ENCODE data around the gene INMT.

The INMT gene

DNA sequence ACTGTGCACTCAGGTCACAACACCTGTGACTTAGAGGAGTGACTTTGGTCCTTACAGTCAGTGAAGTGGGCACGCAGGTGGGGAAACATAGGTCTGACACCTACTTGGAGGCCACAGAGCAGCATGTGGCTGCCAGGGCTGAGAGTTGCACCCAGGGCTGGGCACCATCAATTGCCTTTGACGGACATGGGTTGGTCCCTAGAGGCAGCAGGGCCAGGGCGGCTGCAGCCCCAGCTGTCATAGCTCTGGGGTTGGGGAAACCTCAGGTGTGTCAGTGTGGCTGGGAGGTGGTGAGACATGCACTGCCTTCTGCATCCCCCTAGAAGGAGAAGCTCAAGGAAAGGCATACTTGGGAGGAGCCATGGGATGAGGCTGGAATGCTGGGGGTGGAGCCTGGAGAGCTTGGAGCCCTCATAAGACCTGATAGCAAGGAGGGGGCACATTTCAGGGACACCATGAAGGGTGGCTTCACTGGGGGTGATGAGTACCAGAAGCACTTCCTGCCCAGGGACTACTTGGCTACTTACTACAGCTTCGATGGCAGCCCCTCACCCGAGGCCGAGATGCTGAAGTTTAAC lies at the start of gene INMT:
Gene INMT, plus strand, starts transcription at position 440 of the 578 bp plus-strand sequence. Its CDS starts 16 bp downstream, at position 456.
- Histone ChIP-seq H3K27me3 (replicated peaks; ENCODE audit: control insufficient read depth, insufficient read depth, low read length) (no peaks in the 10 kb centered on the region), H3K36me3 (ENCODE audit: control insufficient read depth, insufficient read depth, low read length, severe bottlenecking) (no peaks in the 10 kb centered on the region), H3K9me3 (ENCODE audit: control insufficient read depth, low read length) (no peaks in the 10 kb centered on the region), H3K9ac (ENCODE audit: low read length) (peak within 1 kb of the TSS; percentile 78), H3K4me1 (ENCODE audit: control insufficient read depth, insufficient read depth, low read length) (peaks cover 47% of the 10 kb centered on the region), H3K4me3 (ENCODE audit: low read length) (peak within 1 kb of the TSS; percentile 70)
- peak; percentile 23 for DNase-seq (ENCODE audit: low read depth)

DNA sequence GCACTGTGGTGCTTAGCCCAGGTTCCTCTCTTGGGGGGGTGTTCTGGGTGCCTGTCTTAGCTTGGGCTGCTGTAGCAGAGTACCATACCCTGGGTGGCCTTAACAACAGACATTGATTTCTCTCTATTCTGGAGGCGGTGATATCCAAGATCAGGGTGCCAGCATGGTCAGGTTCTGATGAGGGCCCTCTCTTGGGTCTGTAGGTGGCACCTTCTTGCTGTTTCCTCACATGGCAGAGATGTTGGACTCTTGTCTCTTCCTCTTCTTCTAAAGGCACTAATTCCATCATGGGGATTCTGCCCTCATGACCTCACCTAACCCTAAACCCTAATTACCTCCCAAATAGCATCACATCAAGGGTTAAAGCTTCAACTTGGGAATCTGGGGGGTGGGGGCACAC lies 49.7 kb upstream of the INMT start:
- H3K36me3 ChIP-seq (ENCODE audit: control insufficient read depth, insufficient read depth, low read length, severe bottlenecking) = no peaks in the 10 kb centered on the region
- H3K27me3 ChIP-seq (replicated peaks; ENCODE audit: control insufficient read depth, insufficient read depth, low read length) = peaks cover 63% of the 10 kb centered on the region
- H3K4me1 ChIP-seq (ENCODE audit: control insufficient read depth, insufficient read depth, low read length) = peaks cover 2% of the 10 kb centered on the region
- H3K4me3 ChIP-seq (ENCODE audit: low read length) = no peak overlapping the region
- no peaks in the 10 kb centered on the region for H3K9me3 ChIP-seq (ENCODE audit: control insufficient read depth, low read length)
- no peak for DNase-seq (ENCODE audit: low read depth)
- no peak overlapping the region for H3K9ac ChIP-seq (ENCODE audit: low read length)

DNA sequence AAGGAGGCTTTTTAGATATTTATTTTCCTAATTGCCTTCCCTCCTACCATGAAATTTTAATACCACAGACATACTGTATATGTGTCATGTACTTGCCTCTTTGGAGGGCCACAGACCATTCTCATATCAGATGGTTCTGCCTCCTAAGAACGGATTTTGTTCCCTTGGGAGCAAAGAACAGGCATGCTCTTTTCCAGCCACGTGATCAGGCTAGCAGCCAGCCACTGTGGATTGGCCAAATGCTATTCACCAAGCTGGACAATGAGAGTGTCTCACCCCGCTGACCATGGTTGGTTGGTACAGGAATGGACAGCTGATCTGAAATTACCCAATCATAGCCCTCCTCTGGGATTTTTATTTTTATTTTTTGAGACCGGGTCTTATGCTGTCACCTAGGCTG lies 48.2 kb upstream of the INMT start:
- H3K9me3 ChIP-seq (ENCODE audit: control insufficient read depth, low read length) = no peaks in the 10 kb centered on the region
- no peak for DNase-seq (ENCODE audit: low read depth)
- peaks cover 54% of the 10 kb centered on the region for H3K27me3 ChIP-seq (replicated peaks; ENCODE audit: control insufficient read depth, insufficient read depth, low read length)
- peaks cover 17% of the 10 kb centered on the region for H3K4me1 ChIP-seq (ENCODE audit: control insufficient read depth, insufficient read depth, low read length)
- no peak overlapping the region for H3K4me3 ChIP-seq (ENCODE audit: low read length)
- H3K36me3 ChIP-seq (ENCODE audit: control insufficient read depth, insufficient read depth, low read length, severe bottlenecking) = no peaks in the 10 kb centered on the region
- H3K9ac ChIP-seq (ENCODE audit: low read length) = no peak overlapping the region

DNA sequence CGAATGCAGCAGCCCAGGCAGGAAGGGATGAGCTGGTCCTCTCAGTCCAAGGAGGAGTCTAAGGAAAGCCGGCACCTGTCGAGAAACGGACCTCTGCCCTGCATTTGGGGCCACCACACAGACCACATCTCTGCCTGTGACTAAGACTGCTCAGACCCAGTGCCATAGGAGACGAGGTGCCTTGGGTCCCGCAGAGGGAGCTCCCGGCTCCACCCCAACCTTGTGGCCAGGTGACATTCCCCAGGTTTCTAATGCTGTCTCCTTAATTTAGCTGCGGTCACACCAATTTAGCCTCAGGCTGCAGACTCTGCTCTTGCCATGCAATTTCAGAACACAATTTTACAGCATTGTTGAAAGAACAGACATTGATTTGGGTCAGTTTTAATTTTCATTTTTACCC lies 46.9 kb upstream of the INMT start:
- Histone ChIP-seq H3K9me3 (ENCODE audit: control insufficient read depth, low read length) (no peaks in the 10 kb centered on the region), H3K9ac (ENCODE audit: low read length) (no peak overlapping the region), H3K4me1 (ENCODE audit: control insufficient read depth, insufficient read depth, low read length) (peaks cover 29% of the 10 kb centered on the region), H3K27me3 (replicated peaks; ENCODE audit: control insufficient read depth, insufficient read depth, low read length) (peaks cover 42% of the 10 kb centered on the region), H3K36me3 (ENCODE audit: control insufficient read depth, insufficient read depth, low read length, severe bottlenecking) (no peaks in the 10 kb centered on the region), H3K4me3 (ENCODE audit: low read length) (no peak overlapping the region)
- DNase-seq (ENCODE audit: low read depth) = no peak

DNA sequence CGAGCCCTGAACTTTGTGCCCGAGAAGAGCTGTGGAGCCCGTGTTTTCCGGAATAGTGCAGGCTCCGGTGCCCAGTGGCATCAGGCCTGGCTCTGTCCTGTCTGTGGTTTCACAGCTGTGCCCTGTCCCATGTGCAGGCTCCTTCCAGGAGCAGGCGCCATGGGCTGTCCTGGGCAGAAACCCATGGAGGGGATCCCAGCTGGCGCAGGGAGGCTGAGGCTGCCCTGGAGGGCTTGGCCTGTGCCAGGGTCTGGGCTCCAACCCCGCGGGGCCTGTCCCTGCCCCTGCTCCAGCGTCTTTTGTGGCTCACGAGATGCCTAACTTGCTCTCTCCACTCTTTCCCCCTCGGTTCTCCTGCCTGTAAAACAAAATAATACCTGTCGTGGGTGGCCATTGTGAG lies 46.3 kb upstream of the INMT start:
- H3K27me3 ChIP-seq (replicated peaks; ENCODE audit: control insufficient read depth, insufficient read depth, low read length) = peaks cover 36% of the 10 kb centered on the region
- no peak overlapping the region for H3K4me3 ChIP-seq (ENCODE audit: low read length)
- H3K36me3 ChIP-seq (ENCODE audit: control insufficient read depth, insufficient read depth, low read length, severe bottlenecking) = no peaks in the 10 kb centered on the region
- peaks cover 35% of the 10 kb centered on the region for H3K4me1 ChIP-seq (ENCODE audit: control insufficient read depth, insufficient read depth, low read length)
- no peak for DNase-seq (ENCODE audit: low read depth)
- no peaks in the 10 kb centered on the region for H3K9me3 ChIP-seq (ENCODE audit: control insufficient read depth, low read length)
- no peak overlapping the region for H3K9ac ChIP-seq (ENCODE audit: low read length)

DNA sequence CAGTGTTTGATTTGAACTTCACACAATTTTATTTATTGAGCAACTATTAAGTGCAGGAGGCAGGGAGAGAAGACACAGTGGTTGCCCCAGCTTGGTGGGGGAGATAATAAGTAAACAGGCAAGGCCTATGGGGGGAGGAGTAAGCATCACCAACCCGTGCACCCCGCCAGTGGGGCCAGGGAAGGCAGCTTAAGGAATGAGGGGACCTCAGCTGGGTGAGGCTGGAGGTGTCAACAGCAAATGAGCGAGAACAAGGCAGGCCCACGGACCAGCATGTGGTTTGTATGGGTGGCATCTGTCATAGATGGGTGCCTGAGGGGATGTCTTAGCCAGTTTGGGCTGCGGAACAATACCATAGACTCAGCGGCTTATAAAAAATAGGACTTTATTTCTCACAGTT lies 45.6 kb upstream of the INMT start:
- H3K9me3 ChIP-seq (ENCODE audit: control insufficient read depth, low read length) = no peaks in the 10 kb centered on the region
- H3K36me3 ChIP-seq (ENCODE audit: control insufficient read depth, insufficient read depth, low read length, severe bottlenecking) = no peaks in the 10 kb centered on the region
- H3K4me3 ChIP-seq (ENCODE audit: low read length) = no peak overlapping the region
- peaks cover 36% of the 10 kb centered on the region for H3K4me1 ChIP-seq (ENCODE audit: control insufficient read depth, insufficient read depth, low read length)
- peaks cover 29% of the 10 kb centered on the region for H3K27me3 ChIP-seq (replicated peaks; ENCODE audit: control insufficient read depth, insufficient read depth, low read length)
- no peak overlapping the region for H3K9ac ChIP-seq (ENCODE audit: low read length)
- DNase-seq (ENCODE audit: low read depth) = no peak

DNA sequence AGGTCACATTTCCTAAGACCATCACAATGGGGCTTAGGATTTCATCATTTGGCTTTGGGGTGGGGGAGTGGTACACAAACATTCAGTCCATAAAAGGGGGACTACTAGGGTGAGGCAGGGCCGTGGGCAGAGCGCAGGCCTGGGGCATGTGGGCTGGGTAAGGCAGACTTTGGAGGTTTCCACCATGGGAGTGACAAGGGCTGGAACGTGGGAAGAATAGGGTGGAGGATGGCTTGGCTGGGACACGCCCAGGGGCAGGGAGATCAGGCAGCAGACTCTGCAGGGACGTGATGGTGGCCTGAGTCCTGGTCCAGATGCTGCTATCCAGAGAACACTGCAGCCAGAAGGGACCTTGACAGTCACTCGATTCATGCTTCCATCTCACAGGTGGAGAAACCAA lies 45.0 kb upstream of the INMT start:
- peaks cover 36% of the 10 kb centered on the region for H3K4me1 ChIP-seq (ENCODE audit: control insufficient read depth, insufficient read depth, low read length)
- H3K36me3 ChIP-seq (ENCODE audit: control insufficient read depth, insufficient read depth, low read length, severe bottlenecking) = no peaks in the 10 kb centered on the region
- H3K27me3 ChIP-seq (replicated peaks; ENCODE audit: control insufficient read depth, insufficient read depth, low read length) = peaks cover 23% of the 10 kb centered on the region
- H3K4me3 ChIP-seq (ENCODE audit: low read length) = no peak overlapping the region
- DNase-seq (ENCODE audit: low read depth) = no peak
- no peak overlapping the region for H3K9ac ChIP-seq (ENCODE audit: low read length)
- H3K9me3 ChIP-seq (ENCODE audit: control insufficient read depth, low read length) = no peaks in the 10 kb centered on the region

DNA sequence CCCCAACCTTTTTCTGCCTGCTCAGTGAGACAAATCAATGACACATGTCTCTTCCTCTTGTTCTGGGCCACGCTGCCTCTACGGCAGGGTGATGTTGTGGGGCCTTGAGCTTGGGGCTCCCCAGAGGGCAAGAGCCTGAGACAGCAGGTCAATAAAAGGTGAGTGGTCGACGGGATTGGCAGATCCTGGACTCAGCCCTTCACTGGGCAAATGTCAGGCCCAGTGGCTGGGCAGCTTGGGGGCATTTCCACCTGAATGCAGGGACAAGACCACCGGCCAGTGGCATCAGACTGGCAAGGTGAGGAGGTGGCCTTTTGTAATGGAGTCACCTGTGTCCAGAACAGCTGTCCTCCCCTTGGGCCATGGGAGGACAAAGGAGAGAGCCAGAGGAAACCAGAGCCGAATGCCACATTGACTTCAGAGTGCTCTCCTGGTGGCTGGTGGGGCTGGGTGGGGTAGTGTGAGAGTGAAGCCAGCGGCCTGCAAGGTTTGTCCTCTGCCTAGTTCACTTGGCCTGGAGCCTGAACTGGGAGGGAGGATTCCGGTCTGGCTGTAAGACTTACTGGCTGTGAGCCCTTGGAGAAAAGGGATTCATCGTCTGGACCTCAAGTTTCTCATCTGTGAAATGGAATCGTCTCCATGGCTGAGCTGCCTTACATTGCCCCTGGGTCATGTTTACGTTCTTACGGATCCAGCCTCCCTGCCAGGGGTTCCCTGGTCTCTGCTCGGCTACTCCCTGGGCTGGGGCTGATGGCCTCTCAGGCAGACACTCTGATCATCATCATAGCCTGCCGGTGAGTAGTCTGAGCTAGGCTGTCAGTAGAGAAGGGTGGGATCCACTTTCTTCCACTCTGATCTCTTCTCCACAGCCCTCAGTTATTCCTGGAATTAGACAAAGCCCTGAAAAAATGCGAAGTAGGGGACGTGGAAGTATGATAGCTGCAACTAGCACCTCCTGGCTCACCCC lies 44.3 kb upstream of the INMT start:
- H3K36me3 ChIP-seq (ENCODE audit: control insufficient read depth, insufficient read depth, low read length, severe bottlenecking) = no peaks in the 10 kb centered on the region
- H3K9ac ChIP-seq (ENCODE audit: low read length) = peak overlapping the region; percentile 1
- DNase-seq (ENCODE audit: low read depth) = no peak
- H3K4me3 ChIP-seq (ENCODE audit: low read length) = no peak overlapping the region
- peaks cover 20% of the 10 kb centered on the region for H3K27me3 ChIP-seq (replicated peaks; ENCODE audit: control insufficient read depth, insufficient read depth, low read length)
- H3K9me3 ChIP-seq (ENCODE audit: control insufficient read depth, low read length) = no peaks in the 10 kb centered on the region
- peaks cover 36% of the 10 kb centered on the region for H3K4me1 ChIP-seq (ENCODE audit: control insufficient read depth, insufficient read depth, low read length)

DNA sequence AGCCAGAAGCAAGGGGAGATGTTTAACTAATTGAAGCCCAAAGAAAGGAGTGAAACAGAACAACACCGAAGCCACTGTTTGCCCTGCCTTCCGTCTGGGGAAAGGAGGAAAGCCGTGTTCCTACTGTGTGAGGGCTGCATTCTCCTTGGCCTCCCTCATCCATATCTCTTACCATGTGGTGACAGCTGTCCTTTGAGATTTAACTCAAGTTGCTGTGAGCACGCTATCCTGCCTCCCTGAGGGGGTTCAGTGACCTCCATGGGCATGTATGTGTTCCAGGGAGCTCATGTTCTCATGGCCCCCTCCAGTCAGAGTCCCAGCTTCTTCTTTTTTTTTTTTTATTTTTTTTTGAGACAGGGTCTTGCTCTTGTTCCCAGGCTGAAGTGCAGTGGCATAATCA lies 43.5 kb upstream of the INMT start:
- H3K27me3 ChIP-seq (replicated peaks; ENCODE audit: control insufficient read depth, insufficient read depth, low read length) = peaks cover 15% of the 10 kb centered on the region
- peak overlapping the region; percentile 1 for H3K9ac ChIP-seq (ENCODE audit: low read length)
- H3K4me1 ChIP-seq (ENCODE audit: control insufficient read depth, insufficient read depth, low read length) = peaks cover 36% of the 10 kb centered on the region
- no peaks in the 10 kb centered on the region for H3K9me3 ChIP-seq (ENCODE audit: control insufficient read depth, low read length)
- no peak overlapping the region for H3K4me3 ChIP-seq (ENCODE audit: low read length)
- H3K36me3 ChIP-seq (ENCODE audit: control insufficient read depth, insufficient read depth, low read length, severe bottlenecking) = no peaks in the 10 kb centered on the region
- DNase-seq (ENCODE audit: low read depth) = no peak

DNA sequence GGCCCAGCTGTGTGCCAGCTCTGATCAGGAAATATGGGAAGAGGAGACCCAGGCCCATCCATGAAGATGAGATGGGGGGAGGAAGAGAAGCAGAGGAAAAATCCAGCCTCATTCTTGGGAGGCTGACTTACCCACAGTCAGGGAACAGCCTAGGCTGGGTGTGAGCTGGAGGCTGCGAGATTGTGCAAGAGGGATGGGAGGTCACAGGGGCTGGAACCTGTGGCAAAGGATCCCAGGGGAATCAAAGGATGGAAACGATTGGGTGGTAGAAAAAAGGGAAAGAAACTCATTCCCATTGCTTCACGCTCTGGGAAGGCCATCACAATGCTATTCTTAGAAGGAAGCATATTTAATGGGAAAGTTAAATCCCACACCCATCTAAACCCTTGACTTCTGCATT lies 43.0 kb upstream of the INMT start:
- Histone ChIP-seq H3K4me1 (ENCODE audit: control insufficient read depth, insufficient read depth, low read length) (peaks cover 36% of the 10 kb centered on the region), H3K36me3 (ENCODE audit: control insufficient read depth, insufficient read depth, low read length, severe bottlenecking) (no peaks in the 10 kb centered on the region), H3K27me3 (replicated peaks; ENCODE audit: control insufficient read depth, insufficient read depth, low read length) (peaks cover 15% of the 10 kb centered on the region), H3K4me3 (ENCODE audit: low read length) (peak overlapping the region; percentile 34), H3K9me3 (ENCODE audit: control insufficient read depth, low read length) (no peaks in the 10 kb centered on the region), H3K9ac (ENCODE audit: low read length) (no peak overlapping the region)
- peak; percentile 14 for DNase-seq (ENCODE audit: low read depth)

DNA sequence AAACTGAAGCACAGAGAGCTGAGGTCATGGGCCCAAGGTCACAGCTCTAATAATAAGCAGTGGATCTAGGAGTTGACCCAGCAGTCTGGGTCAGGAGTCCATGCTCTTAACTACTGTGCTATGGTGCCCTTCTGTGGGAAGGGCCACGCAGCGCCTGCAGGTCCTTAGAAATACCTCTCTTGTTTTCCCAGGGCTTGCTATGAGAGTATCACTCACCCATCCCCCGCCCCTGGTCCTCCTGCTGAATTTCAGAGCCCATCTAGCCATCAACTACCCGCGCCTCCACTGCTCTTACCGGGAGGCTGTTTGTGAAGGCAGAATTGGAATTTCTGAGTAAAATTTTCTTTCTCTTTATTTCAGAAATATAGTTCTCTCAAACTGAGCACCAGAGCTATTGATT lies 42.4 kb upstream of the INMT start:
- H3K27me3 ChIP-seq (replicated peaks; ENCODE audit: control insufficient read depth, insufficient read depth, low read length) = peaks cover 11% of the 10 kb centered on the region
- H3K4me3 ChIP-seq (ENCODE audit: low read length) = peak overlapping the region; percentile 34
- no peaks in the 10 kb centered on the region for H3K9me3 ChIP-seq (ENCODE audit: control insufficient read depth, low read length)
- DNase-seq (ENCODE audit: low read depth) = no peak
- H3K36me3 ChIP-seq (ENCODE audit: control insufficient read depth, insufficient read depth, low read length, severe bottlenecking) = no peaks in the 10 kb centered on the region
- H3K4me1 ChIP-seq (ENCODE audit: control insufficient read depth, insufficient read depth, low read length) = peaks cover 36% of the 10 kb centered on the region
- no peak overlapping the region for H3K9ac ChIP-seq (ENCODE audit: low read length)

Data from adipocyte (in vitro differentiated cells).